ENCODE measurements around the gene KIAA0040.

KIAA0040 gene

DNA sequence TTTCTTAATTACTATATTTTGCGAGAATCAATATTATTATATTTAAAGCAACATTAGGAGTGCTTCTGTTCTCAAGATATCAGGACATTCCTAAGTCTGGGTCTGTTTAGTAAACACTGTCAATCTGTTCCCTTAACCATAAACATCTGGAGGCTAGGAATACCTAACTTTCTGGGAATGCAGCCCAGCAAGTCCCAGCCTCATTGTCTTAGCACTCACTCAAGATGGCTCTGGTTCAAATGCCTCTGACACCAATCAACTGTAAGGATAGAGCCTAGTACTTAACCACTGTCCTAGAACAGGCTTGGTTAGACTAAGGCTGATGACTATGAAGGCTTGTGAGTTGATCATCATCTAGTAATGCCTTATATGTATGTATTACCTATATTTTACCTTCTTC is 63.4 kb downstream of the KIAA0040 start:
- no peak overlapping the region for H3K4me3 ChIP-seq (ENCODE audit: low read length)
- DNase-seq (ENCODE audit: low read depth) = peak; percentile 84
- TF ChIP-seq, protein P1, sequence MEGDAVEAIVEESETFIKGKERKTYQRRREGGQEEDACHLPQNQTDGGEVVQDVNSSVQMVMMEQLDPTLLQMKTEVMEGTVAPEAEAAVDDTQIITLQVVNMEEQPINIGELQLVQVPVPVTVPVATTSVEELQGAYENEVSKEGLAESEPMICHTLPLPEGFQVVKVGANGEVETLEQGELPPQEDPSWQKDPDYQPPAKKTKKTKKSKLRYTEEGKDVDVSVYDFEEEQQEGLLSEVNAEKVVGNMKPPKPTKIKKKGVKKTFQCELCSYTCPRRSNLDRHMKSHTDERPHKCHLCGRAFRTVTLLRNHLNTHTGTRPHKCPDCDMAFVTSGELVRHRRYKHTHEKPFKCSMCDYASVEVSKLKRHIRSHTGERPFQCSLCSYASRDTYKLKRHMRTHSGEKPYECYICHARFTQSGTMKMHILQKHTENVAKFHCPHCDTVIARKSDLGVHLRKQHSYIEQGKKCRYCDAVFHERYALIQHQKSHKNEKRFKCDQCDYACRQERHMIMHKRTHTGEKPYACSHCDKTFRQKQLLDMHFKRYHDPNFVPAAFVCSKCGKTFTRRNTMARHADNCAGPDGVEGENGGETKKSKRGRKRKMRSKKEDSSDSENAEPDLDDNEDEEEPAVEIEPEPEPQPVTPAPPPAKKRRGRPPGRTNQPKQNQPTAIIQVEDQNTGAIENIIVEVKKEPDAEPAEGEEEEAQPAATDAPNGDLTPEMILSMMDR (IDR thresholded peaks at IDR 0.05; ENCODE audit: insufficient read depth, low read depth, low read length, missing control alignments) = no peak

DNA sequence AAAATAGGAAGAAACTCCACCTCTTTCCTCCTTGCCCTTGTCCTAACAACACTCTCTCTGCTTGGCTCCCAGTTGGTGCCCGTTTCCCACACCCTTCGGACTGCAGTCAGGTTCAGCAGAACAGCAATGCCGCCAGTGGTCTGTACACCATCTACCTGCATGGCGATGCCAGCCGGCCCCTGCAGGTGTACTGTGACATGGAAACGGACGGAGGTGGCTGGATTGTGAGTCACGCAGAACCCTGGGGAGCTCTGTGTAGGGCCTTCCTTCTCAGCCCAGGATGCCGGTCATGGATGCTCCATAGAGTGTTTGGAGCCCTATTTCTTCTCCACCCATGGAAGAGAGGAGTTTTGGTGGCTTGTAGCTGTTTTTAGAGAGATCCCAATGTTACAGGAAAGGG is 64.1 kb downstream of the KIAA0040 start:
- H3K4me3 ChIP-seq (ENCODE audit: low read length) = no peak overlapping the region
- TF ChIP-seq, protein P1 (IDR thresholded peaks at IDR 0.05; ENCODE audit: insufficient read depth, low read depth, low read length, missing control alignments) = no peak
- DNase-seq (ENCODE audit: low read depth) = no peak

DNA sequence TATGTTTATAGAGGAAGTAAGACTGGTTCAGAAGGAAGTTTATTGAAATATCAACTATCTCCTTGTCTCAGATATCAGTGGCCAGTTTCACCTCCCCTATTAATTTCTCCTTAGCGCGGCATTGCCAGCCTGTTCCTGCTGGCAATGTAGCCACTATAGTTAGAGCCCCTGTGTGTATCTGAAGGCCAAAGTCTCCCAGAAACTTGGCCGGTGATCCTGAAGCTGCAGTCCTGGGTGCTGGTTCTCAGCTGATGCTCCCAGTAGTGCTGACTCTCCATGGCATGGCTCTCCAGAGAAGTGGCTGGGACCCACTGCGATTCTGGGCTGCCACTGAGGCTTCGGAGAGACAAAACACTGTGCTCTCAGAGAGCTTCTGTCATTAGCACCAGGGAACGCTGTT is 65.0 kb downstream of the KIAA0040 start:
- no peak for DNase-seq (ENCODE audit: low read depth)
- no peak overlapping the region for H3K4me3 ChIP-seq (ENCODE audit: low read length)
- TF ChIP-seq, protein P1 (IDR thresholded peaks at IDR 0.05; ENCODE audit: insufficient read depth, low read depth, low read length, missing control alignments) = no peak

DNA sequence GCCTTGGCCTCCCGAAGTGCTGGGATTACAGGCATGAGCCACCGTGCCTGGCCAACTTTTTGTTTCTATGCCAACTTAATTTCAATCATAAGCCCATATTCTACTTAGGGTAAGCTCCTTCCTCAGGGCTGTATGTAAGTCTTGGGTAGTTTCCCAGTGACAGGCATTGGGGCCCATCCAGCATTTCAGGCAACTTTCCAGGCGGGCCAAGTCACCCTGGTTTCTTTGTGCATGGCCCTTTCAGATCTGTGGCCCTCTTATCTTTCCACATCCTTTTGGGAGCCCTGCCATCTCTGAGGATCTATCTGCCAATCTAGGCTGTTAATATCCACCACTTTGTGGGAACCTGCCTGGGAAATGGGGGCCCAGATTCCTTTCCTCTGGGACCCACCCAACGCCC is 66.2 kb downstream of the KIAA0040 start:
- no peak overlapping the region for H3K4me3 ChIP-seq (ENCODE audit: low read length)
- TF ChIP-seq, protein P1 (IDR thresholded peaks at IDR 0.05; ENCODE audit: insufficient read depth, low read depth, low read length, missing control alignments) = no peak
- no peak for DNase-seq (ENCODE audit: low read depth)

DNA sequence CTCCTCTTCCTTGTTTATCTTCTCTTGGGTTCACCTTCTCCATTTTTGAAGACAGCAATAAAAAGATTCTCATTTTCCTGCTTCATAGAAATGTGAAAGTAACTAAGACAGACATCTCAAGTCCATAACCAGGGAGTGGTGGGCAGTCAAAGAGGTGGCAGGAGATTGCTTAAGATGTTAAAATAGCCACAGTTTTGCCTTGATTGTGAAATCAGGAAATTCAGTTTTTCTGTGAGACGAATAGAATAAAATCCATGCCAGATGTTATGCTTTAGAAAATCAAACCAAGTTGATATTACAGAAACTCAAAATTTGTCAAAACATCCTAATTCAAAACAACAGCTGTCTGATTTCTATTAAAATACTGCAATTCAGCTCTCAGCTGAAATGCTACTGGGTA is 67.7 kb downstream of the KIAA0040 start:
- TF ChIP-seq, protein P1 (IDR thresholded peaks at IDR 0.05; ENCODE audit: insufficient read depth, low read depth, low read length, missing control alignments) = no peak
- DNase-seq (ENCODE audit: low read depth) = no peak
- no peak overlapping the region for H3K4me3 ChIP-seq (ENCODE audit: low read length)

DNA sequence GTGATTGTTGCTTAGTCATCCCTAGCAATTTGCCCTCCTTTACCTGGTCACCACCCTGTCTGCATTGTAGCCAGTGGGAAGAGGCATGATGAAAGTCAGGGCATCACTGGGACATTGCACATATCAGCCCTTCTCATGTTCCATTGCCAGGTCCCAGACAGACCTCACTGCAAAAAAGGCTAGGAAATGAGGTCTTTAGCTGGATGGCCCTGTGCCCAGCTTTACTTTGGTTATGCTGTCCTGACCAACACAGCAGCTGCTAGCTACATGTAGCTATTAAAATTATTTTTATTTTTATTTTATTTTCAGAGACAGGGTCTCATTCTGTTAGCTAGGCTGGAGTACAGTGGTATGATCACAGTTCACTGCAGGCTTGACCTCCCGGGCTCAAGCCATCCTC is 72.1 kb downstream of the KIAA0040 start:
- TF ChIP-seq, protein P1 (IDR thresholded peaks at IDR 0.05; ENCODE audit: insufficient read depth, low read depth, low read length, missing control alignments) = no peak
- no peak for DNase-seq (ENCODE audit: low read depth)
- no peak overlapping the region for H3K4me3 ChIP-seq (ENCODE audit: low read length)
